Left hindlimb (tissue), 1 donor: Measurements from ENCODE around the gene REEP6.
"Not testable (repeated sequence)": the region's sequence is repeated elsewhere in the genome, so short reads cannot be mapped to it uniquely, and the experiment has no call there.

Source experiments
- DNase-seq: peaks from one replicate; pipeline ENCODE4 v3.0.0-alpha.2; 2018

The REEP6 gene

GRCh38 chr19:1473085-1473851 lies 17.7 kb upstream of the REEP6 start:
- DNase-seq, result no peak

DNA sequence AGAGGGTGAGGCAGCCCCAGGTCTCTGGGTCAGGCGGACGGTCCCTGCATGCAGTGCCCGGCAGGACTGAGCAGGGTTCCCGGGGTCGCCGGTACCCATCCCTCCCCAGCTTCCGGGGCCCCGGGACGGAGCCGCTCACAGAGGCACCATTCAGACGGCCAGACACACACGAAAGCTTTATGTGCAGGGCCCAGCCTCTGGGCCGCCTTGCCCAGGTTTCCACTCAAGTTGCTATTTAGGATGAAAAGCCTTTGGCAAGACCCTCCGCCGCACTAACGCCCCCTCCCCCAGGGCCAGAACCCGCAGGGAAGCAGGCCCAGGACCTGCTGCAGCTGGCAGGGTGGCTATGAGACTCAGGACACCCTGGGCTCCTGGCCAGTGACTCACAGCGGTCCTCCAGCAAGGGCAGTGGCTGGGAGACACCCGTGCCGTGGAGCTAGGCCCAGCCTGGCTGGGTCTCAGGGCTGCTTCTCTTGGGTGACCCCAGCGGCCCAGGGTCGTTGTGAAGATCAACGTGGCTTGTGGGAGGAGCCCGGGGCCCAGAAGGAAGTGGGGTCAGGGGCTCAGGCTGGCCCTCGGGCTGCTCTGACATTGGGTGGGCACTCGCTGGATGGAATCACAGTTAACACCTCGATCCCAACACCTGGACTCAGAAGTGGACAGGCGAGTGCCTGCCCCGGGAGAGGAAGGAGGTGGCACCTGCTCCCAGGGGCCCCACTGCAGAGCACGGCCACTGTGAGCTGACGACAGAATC lies 16.8 kb upstream of the REEP6 start:
- no peak for DNase-seq

DNA sequence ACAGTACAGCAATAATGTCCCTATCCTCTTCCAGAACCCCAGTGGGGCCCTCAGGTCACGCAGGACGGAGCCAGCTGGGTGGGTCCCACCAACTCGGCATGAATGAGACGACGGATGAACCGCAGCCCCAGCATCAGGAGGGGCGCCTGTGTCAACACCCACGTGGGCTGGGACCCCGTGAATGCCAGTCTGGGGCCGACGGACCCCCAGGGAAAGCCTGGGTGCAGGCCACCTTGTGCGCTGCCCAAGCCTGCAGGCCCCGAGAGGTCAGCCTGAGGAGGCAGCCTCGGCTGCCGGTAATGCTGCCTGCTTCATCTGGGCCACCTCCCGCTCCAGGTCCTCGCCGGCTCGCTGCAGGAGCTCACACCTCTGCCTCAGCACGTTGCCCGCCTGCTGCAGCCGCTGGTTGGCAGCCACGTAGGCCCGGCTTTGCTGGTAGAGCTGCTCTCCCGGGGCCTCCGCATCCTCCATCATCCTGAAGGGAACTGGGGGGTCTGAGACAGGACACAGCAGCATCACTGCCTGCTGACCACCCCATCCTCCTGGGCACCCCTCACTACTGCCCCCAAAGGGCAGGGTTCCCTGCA lies 16.1 kb upstream of the REEP6 start:
- DNase-seq, result no peak

DNA sequence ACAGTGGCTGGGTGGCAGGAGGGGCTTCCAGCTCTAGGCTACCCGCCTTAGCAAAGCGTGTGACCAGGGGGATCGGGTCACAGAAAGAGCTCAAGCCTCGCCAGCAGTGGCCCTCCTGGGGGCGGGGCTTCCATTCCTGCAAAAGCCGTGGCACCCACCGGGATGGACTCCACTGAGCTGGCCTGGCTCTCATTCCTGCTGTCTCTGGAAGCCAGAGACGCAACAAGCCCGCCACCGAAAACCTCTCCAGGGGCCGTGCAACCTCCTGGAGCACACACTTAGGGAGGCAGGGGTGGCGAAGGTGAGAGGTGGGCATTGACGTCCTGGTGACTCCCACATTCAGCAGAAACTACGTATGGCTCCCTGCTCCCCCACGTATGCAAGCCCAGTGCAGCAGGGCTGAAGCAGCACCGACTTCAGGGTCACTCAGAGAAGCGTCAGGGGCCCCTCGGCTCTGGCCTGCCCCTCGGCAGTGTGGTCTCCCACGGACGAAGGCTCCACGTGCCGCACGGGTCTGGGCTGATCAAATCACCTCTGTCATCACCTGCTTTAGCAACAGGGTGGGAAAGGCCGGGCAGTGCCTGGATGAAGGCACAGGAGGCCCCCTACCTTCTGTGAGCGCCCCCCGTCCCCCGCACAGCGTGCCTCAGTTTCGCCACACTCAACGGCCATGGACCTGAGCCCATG lies 15.1 kb upstream of the REEP6 start:
- no peak for DNase-seq

GRCh38 chr19:1477056-1477455 lies 13.9 kb upstream of the REEP6 start:
- not testable (repeated sequence) for DNase-seq

- DNase-seq, result peak; percentile 93
These were observed 11.9 kb upstream of the REEP6 start, which contains the start of gene C19orf25 for GRCh38 chr19:1478934-1479707. Gene C19orf25, minus strand, starts transcription at chr19:1479215. Its CDS starts 312 bp downstream, at chr19:1478903.

DNA sequence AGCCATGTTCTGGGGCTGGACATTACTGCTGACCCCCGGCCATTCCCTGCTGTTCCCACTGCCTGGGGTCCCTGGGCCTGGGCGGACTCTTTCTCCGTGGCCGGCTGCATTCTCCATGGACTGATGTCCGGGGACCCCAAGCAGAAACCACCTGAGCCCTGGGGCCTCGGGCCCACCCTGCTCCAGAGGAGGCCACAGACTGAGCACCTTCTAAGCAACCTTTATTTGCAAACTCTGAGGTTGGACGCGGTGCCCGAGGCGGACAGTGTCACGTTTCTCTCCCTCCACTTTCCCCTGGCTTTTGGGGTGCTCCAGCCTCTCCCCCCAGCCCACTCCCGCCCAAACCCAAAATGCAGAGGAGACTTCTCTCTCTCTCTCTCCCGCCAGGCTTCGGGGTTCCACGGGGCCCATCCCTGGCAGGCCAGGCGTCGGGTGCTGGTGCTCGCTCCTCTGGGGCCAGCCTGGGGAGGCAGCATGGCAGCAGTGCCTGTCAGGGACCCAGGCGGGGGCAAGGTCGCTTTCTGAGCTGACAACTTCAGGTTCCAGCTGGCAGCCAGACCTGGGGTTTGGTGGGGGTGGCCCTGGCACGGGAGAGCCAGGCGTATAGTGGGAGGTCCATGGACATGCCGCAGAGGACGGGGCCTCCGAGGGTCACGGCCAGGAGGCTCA lies 9.6 kb upstream of the REEP6 start:
- no peak for DNase-seq

GRCh38 chr19:1481893-1482360 lies 9.1 kb upstream of the REEP6 start:
- no peak for DNase-seq

- no peak for DNase-seq
These were observed 8.4 kb upstream of the REEP6 start for GRCh38 chr19:1482361-1483130.

- peak; percentile 25 for DNase-seq
These were observed 7.6 kb upstream of the REEP6 start for GRCh38 chr19:1483131-1483978.

- no peak for DNase-seq
These were observed 7.0 kb upstream of the REEP6 start for GRCh38 chr19:1483979-1484428.

- DNase-seq, result no peak
These were observed 4.0 kb upstream of the REEP6 start for GRCh38 chr19:1486720-1487575.

DNA sequence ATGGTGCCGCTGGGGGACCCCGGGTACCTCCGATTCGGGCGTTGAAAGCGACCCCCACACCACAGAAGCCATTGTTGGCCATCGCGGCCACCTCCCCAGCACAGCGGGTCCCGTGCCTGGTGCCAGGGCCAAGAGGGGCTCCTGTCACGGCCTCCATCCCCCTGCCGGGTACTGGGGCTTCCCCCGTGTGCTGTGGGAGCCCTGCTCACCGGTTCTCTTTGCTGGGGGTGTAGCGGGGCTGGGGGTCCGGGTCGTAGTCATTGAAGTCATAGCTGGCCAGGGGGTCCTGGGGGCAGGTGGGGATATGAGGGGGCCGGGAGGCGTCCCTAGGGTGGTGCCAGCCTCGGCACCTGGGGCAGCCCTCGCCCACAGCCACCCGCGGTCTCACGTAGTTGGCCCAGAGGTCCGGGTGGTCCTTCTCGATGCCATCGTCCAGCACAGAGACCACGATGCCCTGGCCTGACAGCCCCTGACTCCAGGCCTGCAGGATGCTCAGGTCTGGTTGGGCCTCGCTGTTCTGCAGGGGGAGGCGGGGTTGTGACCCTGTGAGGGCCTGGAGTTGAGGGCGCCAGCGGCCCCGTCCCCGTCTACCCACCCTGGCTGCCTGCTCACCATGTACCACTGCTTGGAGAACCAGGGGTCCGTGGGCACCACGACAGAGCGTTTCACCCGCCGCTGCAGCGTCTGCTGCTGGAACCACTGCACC lies 3.3 kb upstream of the REEP6 start:
- DNase-seq, result no peak

DNA sequence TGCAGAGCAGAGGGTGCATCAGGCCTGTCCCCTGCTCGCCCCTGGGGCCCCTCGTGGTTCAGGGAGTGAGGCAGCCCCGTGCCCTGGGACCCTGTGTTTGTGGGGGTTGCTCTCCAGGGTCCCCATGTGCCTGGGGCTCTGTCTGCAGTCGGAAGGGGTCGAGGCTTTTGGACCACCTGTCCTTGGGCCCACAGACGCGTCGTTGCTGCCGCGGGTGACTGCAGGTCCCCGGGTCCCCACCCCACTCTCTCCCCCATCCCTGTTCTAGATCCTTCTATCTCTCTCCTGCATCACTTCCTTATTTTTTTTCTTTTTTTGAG lies 2.7 kb upstream of the REEP6 start:
- DNase-seq, result no peak

DNA sequence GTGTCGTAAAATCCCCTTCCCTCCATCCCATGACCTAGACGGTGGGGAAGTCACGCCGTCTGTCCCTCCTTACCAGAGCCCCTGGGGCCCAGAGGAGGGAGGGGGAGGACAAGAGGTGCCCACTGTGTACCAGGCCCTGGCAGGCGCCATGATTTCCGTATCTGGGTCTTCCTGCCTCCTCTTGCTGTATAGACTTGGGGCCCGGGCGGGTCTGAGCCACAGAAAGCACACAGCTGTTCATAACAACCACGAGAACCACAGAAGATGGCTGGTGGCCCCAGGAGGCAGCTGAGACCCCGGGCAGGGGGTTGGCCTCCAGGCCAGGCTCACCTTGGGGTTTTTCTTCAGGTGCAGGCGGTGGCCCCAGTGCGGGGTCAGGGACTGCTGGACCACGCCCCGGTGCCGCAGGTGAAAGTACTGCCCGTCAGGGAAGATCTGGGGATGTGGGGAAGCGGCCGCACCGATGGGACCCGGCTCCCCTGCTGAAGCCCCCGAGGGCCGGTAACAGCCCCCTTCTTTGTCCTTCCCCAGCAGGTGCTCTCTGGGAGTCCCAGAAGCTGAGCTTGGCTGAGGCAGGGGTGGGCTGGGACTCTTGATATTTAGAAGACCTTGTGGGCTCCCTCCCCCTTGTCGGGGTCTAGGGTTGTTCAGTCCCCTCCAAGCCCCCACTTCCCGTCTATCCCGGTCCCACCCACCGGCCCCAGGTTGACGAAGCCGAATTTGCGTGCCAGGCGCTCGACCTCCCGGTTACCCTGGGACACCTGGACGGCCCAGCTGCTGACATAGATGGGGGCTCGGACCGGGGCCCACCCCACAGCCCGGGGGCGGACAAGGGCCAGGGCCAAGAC lies 1.3 kb upstream of the REEP6 start:
- DNase-seq, result peak; percentile 47

DNA sequence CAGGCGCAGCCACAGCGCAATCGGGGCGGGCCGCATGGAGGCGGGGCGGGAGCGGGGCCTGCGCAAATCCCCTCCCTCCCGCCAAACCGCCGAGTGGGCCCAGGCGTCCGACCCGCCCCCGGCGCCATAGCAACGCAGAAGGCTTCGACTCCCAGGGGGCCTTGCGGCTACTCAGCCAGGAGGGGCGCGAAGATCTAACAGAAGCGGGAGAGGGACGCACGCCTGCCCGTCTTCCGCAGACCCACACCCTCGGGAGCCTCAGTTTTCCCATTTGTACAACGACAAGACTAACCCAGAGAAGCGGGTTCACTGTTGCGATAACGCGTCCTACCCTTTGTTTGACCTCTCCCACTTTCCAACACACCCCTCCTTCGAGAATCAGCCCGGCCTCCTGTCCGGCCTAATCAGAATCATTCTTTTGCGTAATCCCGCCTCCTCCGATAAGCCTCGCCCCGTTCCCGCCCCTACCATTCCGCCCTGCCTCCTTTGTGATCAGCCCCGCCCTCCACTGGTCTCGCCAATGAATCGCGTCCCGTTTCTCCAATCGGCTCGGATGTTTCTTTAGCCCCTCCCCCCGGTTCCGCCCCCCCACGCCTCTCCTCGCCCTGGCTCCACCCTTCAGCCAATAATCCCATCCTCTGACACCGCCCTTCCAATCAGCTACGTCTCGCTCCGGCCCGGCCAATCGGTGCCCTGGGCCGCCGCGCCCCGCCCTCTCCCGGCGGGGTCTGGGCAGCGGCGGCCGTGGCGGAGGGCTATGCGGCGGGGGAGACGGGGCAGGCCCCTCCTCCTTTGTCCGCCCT lies 469 bp upstream of the REEP6 start, which contains the start of gene PCSK4:
TSS of gene PCSK4 (minus strand) at position 40 of the 803 bp plus-strand sequence. CDS start at position 36, 4 bp downstream.
- DNase-seq, result peak; percentile 100
